Bronchial epithelial cell (primary cell): ENCODE results near the gene NCEH1. TPM values are rescaled to one million over a fixed set of nuclear protein-coding genes. Genes with fewer than 3 reads are reported as not detected.
"Not testable (repeated sequence)": the region's sequence is repeated elsewhere in the genome, so short reads cannot be mapped to it uniquely, and the experiment has no call there.

ENCODE experiments used
- DNase-seq: peaks from one replicate; pipeline ENCODE4 v3.0.0-alpha.2; 2010; ENCODE audit warnings: low read depth
- FAIRE-seq: peaks from 2 replicates; lab custom pipeline; 2011; peaks lifted over from hg19 to GRCh38; lab: Jason Lieb, UNC
- H3K27me3 ChIP-seq: 2 replicates; pipeline ENCODE4 v1.5.1; 2011; ENCODE audit warnings: low read length; ENCODE audit not compliant: control insufficient read depth, insufficient read depth
- H3K36me3 ChIP-seq: 2 replicates; pipeline ENCODE4 v1.5.1; 2011; ENCODE audit warnings: low read length; ENCODE audit not compliant: control insufficient read depth, insufficient read depth
- H3K4me3 ChIP-seq: 2 replicates; pipeline ENCODE4 v1.5.1; 2011; ENCODE audit warnings: mild to moderate bottlenecking, low read depth, low read length, control low read depth
- total RNA-seq: library from RNA; depleted of rRNA; stranded (reverse); fragments of >200 nt; gene quantifications from 2 replicates; pipeline ENCODE4 v1.2.1, GENCODE V29; 2014
- TF ChIP-seq, protein P1 (sequence below): IDR thresholded peaks from 2 replicates; pipeline ENCODE4 v1.5.1; 2011; ENCODE audit warnings: mild to moderate bottlenecking, moderate library complexity, low read length, control low read depth, inconsistent platforms; ENCODE audit not compliant: insufficient read depth, severe bottlenecking

NCEH1 gene, protein sequence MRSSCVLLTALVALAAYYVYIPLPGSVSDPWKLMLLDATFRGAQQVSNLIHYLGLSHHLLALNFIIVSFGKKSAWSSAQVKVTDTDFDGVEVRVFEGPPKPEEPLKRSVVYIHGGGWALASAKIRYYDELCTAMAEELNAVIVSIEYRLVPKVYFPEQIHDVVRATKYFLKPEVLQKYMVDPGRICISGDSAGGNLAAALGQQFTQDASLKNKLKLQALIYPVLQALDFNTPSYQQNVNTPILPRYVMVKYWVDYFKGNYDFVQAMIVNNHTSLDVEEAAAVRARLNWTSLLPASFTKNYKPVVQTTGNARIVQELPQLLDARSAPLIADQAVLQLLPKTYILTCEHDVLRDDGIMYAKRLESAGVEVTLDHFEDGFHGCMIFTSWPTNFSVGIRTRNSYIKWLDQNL
- 3.8 and 5.3 TPM in 2 replicates for total RNA-seq

DNA sequence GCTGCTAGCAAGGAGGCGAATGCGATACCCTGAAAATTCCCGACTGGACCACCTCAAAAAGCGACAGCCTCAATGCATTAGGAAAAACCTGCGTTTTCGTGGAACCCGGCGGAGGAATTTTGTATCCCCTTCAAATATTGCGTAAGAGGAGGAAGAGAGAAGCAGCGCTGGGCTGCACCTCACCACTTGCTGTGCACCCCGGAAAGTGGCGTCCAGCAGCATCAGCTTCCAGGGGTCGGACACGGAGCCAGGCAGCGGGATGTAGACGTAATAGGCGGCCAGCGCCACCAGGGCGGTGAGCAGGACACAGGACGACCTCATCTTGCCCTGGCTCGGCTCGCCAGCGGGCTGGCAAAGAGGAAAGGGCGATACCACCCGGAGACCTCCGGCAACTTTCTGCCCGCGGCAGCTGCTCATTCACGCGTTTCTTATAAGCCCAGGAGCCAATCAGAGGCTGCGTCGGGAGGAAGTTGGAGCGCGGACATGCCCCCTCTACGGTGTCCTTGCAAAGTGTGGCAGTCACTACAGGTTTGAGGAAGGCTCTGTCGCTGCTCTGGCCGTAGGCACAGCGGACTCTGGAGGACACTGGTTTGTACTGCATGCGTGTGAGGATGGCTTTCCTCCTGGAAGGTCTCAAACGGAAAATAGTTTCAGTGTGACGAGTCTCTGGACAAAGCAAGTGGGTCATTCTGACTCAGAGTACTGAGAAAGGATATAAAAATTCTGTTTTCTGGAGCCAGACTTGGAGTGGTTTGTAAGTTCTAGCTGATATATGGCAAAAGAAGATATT lies at the start of gene NCEH1:
TSS of gene NCEH1 (minus strand) at position 404 of the 790 bp plus-strand sequence. CDS start at position 321, 83 bp downstream.
- FAIRE-seq (peak; percentile 60), DNase-seq (peak; percentile 99)
- H3K36me3 ChIP-seq = no peaks in the 10 kb centered on the region
- no peaks in the 10 kb centered on the region for H3K27me3 ChIP-seq
- H3K4me3 ChIP-seq = peak within 1 kb of the TSS; percentile 75
- TF ChIP-seq, protein P1, sequence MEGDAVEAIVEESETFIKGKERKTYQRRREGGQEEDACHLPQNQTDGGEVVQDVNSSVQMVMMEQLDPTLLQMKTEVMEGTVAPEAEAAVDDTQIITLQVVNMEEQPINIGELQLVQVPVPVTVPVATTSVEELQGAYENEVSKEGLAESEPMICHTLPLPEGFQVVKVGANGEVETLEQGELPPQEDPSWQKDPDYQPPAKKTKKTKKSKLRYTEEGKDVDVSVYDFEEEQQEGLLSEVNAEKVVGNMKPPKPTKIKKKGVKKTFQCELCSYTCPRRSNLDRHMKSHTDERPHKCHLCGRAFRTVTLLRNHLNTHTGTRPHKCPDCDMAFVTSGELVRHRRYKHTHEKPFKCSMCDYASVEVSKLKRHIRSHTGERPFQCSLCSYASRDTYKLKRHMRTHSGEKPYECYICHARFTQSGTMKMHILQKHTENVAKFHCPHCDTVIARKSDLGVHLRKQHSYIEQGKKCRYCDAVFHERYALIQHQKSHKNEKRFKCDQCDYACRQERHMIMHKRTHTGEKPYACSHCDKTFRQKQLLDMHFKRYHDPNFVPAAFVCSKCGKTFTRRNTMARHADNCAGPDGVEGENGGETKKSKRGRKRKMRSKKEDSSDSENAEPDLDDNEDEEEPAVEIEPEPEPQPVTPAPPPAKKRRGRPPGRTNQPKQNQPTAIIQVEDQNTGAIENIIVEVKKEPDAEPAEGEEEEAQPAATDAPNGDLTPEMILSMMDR = peak; percentile 83

DNA sequence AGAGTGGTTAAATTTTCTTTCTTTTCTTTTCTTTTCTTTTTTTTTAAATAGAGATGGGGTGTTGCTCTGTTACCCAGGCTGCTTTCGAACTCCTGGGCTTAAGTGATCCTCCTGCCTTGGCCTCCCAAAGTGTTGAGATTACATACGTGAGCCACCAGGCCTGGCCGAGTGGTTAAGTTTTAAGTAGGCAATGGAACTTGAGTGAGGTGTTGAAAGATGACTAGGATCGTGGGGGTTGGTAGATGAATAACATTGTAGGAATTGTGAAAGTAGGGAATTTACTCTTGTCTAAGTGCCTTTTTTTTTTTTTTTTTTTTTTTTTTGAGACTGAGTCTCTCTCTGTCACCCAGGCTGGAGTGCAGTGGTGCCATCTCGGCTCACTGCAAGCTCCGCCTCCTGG lies 49.5 kb upstream of the NCEH1 start:
- not testable (repeated sequence) for H3K36me3 ChIP-seq, FAIRE-seq, H3K4me3 ChIP-seq, H3K27me3 ChIP-seq
- DNase-seq = peak; percentile 39

DNA sequence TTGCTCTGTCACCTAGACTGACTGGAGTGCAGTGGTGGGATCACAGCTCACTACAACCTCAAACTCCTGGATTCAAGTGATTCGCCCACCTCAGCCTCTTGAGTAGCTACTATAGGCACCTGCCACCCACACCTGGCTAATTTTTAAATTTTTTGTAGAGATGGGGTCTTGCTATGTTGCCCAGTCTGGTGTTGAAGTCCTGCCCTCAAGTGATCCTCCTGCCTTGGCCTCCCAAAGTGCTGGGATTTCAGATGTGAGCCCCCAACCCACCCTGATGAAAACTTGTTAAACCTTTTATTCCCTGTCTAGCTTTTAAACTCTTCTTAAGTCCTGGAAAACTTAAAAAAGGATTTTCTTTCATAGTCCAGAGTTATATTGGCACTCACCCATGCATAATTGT lies 42.3 kb upstream of the NCEH1 start:
- FAIRE-seq = no peak
- no peak for DNase-seq
- Histone ChIP-seq H3K27me3 (no peaks in the 10 kb centered on the region), H3K36me3 (no peaks in the 10 kb centered on the region), H3K4me3 (no peak overlapping the region)
- TF ChIP-seq, protein P1 = no peak

DNA sequence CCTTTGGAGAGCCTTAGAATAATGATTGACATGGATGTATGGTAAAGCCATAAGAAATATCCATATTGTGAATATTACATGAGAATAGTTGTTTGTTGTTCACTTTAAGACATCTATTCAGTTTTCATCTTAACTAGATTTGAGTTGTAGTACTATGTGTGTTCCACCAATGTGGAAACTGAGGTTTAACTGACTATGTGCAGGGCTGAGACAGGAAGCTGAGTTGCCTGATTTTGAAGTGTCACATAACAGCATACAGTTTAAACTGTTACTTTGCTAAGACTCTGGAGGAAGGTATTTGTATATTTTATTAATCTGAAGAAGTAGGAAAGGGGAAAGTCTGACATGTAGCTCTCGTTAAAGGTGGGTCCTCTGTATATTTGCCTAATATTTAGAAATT lies 41.8 kb upstream of the NCEH1 start:
- no peak for FAIRE-seq
- no peak overlapping the region for H3K4me3 ChIP-seq
- no peak for DNase-seq
- H3K27me3 ChIP-seq = no peaks in the 10 kb centered on the region
- no peaks in the 10 kb centered on the region for H3K36me3 ChIP-seq
- TF ChIP-seq, protein P1 = no peak

DNA sequence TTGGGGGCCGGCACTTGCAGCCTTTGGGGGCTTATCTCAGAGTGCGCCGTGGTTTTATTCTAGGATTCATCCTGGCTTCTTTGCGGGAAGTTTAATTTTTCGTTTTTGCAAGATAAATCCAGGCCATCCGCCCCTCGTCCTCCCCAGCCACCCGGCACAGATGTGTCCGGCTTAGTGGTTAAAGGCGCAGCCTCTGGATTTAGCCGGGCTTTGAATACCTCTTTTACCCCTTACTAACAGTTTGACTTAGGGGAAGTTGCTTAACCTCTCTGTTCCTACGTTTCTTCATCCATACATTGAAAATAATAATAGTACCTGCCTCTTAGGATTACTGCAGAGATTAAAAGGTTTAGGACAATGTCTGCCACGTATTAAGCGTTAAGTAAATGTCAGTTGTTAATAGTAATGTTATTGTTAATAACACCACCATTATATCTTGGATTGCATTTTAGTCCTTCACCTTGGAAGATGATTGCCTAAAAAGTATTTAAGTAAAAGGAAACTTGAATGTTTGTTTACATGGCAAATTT lies 40.4 kb upstream of the NCEH1 start:
- Histone ChIP-seq H3K36me3 (no peaks in the 10 kb centered on the region), H3K4me3 (peak overlapping the region; percentile 92), H3K27me3 (no peaks in the 10 kb centered on the region)
- TF ChIP-seq, protein P1 = no peak
- DNase-seq (peak; percentile 27), FAIRE-seq (no peak)
